Tibial nerve (tissue), 3 donors: ENCODE measurements around the gene SH3D21.

Source experiments
- CTCF ChIP-seq, 5 experiments: fragments of 200-600 bp in 3 of 5; fragments of 450-650 bp in 2 of 5; sonication (generic) in 3 of 5; IDR thresholded peaks; one replicate each; pipeline ENCODE4 v1.5.1; 2016 to 2019; ENCODE audit warnings: antibody characterized with exemption in 5 of 5, mild to moderate bottlenecking in 3 of 5, moderate library complexity in 2 of 5
- POLR2A ChIP-seq, 2 donors: fragments of 450-650 bp; IDR thresholded peaks; one replicate each; pipeline ENCODE4 v1.6.1; 2017; ENCODE audit warnings: antibody characterized with exemption in 2 of 2, mild to moderate bottlenecking in 2 of 2, moderate library complexity in 2 of 2

- TF ChIP-seq POLR2A (IDR thresholded peaks at IDR 0.05) (no peak), CTCF (IDR thresholded peaks at IDR 0.05) (no peak)
Measured at GRCh38 chr1:36355811-36356210, 49.6 kb downstream of the SH3D21 start.
